ENCODE measurements around the gene EPHB4.

DNA sequence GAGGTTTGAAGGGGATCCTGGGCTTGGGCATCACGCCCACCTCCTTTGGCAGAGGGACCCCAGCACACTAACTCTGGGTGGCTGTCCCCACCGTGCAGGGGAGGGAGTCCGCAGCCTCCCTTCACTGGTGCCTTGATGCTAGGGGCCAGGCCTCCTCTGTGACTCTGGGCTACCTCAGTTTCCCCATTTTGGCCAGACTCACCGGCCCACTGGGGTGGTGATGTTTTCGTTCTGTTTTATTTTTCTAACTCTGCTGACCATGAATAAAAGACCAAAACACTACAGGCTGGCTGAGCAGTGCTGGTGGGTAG is 39.4 kb upstream of the EPHB4 start:
- TF ChIP-seq, protein P1, sequence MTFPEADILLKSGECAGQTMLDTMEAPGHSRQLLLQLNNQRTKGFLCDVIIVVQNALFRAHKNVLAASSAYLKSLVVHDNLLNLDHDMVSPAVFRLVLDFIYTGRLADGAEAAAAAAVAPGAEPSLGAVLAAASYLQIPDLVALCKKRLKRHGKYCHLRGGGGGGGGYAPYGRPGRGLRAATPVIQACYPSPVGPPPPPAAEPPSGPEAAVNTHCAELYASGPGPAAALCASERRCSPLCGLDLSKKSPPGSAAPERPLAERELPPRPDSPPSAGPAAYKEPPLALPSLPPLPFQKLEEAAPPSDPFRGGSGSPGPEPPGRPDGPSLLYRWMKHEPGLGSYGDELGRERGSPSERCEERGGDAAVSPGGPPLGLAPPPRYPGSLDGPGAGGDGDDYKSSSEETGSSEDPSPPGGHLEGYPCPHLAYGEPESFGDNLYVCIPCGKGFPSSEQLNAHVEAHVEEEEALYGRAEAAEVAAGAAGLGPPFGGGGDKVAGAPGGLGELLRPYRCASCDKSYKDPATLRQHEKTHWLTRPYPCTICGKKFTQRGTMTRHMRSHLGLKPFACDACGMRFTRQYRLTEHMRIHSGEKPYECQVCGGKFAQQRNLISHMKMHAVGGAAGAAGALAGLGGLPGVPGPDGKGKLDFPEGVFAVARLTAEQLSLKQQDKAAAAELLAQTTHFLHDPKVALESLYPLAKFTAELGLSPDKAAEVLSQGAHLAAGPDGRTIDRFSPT (tag by site-specific recombination; IDR thresholded peaks at IDR 0.05) = no peak
- TF ChIP-seq RBAK (tag by site-specific recombination; IDR thresholded peaks at IDR 0.05) (no peak), ZNF707 (tag by site-specific recombination; IDR thresholded peaks at IDR 0.05) (no peak), GLIS2 (tag by site-specific recombination; IDR thresholded peaks at IDR 0.05) (no peak), ZNF184 (tag by site-specific recombination; IDR thresholded peaks at IDR 0.05) (no peak), MZF1 (tag by site-specific recombination; IDR thresholded peaks at IDR 0.05; ENCODE audit: borderline replicate concordance) (no peak), YY1 (tag by site-specific recombination; IDR thresholded peaks at IDR 0.05) (no peak), ZNF302 (tag by site-specific recombination; IDR thresholded peaks at IDR 0.05; ENCODE audit: low read depth) (no peak), MEIS1 (CRISPR knock-in tag; IDR thresholded peaks at IDR 0.05; ENCODE audit: borderline replicate concordance) (no peak), ZNF670 (tag by site-specific recombination; IDR thresholded peaks at IDR 0.05; ENCODE audit: low read depth) (no peak), SCRT2 (tag by site-specific recombination; IDR thresholded peaks at IDR 0.05) (no peak)
- TF ChIP-seq, protein P2, sequence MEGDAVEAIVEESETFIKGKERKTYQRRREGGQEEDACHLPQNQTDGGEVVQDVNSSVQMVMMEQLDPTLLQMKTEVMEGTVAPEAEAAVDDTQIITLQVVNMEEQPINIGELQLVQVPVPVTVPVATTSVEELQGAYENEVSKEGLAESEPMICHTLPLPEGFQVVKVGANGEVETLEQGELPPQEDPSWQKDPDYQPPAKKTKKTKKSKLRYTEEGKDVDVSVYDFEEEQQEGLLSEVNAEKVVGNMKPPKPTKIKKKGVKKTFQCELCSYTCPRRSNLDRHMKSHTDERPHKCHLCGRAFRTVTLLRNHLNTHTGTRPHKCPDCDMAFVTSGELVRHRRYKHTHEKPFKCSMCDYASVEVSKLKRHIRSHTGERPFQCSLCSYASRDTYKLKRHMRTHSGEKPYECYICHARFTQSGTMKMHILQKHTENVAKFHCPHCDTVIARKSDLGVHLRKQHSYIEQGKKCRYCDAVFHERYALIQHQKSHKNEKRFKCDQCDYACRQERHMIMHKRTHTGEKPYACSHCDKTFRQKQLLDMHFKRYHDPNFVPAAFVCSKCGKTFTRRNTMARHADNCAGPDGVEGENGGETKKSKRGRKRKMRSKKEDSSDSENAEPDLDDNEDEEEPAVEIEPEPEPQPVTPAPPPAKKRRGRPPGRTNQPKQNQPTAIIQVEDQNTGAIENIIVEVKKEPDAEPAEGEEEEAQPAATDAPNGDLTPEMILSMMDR (tag by site-specific recombination; IDR thresholded peaks at IDR 0.05) = no peak
- TF ChIP-seq, protein P3, sequence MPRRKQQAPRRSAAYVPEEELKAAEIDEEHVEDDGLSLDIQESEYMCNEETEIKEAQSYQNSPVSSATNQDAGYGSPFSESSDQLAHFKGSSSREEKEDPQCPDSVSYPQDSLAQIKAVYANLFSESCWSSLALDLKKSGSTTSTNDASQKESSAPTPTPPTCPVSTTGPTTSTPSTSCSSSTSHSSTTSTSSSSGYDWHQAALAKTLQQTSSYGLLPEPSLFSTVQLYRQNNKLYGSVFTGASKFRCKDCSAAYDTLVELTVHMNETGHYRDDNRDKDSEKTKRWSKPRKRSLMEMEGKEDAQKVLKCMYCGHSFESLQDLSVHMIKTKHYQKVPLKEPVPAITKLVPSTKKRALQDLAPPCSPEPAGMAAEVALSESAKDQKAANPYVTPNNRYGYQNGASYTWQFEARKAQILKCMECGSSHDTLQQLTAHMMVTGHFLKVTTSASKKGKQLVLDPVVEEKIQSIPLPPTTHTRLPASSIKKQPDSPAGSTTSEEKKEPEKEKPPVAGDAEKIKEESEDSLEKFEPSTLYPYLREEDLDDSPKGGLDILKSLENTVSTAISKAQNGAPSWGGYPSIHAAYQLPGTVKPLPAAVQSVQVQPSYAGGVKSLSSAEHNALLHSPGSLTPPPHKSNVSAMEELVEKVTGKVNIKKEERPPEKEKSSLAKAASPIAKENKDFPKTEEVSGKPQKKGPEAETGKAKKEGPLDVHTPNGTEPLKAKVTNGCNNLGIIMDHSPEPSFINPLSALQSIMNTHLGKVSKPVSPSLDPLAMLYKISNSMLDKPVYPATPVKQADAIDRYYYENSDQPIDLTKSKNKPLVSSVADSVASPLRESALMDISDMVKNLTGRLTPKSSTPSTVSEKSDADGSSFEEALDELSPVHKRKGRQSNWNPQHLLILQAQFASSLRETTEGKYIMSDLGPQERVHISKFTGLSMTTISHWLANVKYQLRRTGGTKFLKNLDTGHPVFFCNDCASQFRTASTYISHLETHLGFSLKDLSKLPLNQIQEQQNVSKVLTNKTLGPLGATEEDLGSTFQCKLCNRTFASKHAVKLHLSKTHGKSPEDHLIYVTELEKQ (tag by site-specific recombination; IDR thresholded peaks at IDR 0.05; ENCODE audit: borderline replicate concordance) = no peak
